Smooth muscle cell (in vitro differentiated cells): ENCODE measurements around the gene CEP78. TPM values are rescaled to one million over a fixed set of nuclear protein-coding genes. Genes with fewer than 3 reads are reported as not detected.

Experiments
- DNase-seq: peaks from one replicate; lab custom pipeline; 2025; ENCODE audit not compliant: unreplicated experiment; lab: John Stamatoyannopoulos, UW
- H2AFZ ChIP-seq: fragments of 200-600 bp; sonication (generic); 2 replicates; pipeline ENCODE4 v1.6.0; 2016; ENCODE audit warnings: antibody characterized with exemption, low read depth, mild to moderate bottlenecking
- H3F3A ChIP-seq: fragments of 200-600 bp; sonication (generic); 2 replicates; pipeline ENCODE4 v1.6.0; 2017; ENCODE audit warnings: antibody characterized with exemption, low read depth
- H3K27ac ChIP-seq: fragments of 200-600 bp; sonication (generic); 2 replicates; pipeline ENCODE4 v1.5.1; 2016; ENCODE audit warnings: low read depth, mild to moderate bottlenecking
- H3K27me3 ChIP-seq: fragments of 200-600 bp; sonication (generic); 2 replicates; pipeline ENCODE4 v1.6.1; 2016; ENCODE audit warnings: low read depth, mild to moderate bottlenecking
- H3K36me3 ChIP-seq: fragments of 200-600 bp; sonication (generic); 2 replicates; pipeline ENCODE4 v1.5.1; 2016; ENCODE audit warnings: low read depth
- H3K4me1 ChIP-seq: fragments of 200-600 bp; sonication (generic); 2 replicates; pipeline ENCODE4 v1.5.1; 2016; ENCODE audit warnings: low read depth
- H3K4me2 ChIP-seq: fragments of 200-600 bp; sonication (generic); 2 replicates; pipeline ENCODE4 v1.6.0; 2016; ENCODE audit warnings: mild to moderate bottlenecking
- H3K4me3 ChIP-seq: fragments of 200-600 bp; sonication (generic); 2 replicates; pipeline ENCODE4 v1.5.1; 2016; ENCODE audit warnings: mild to moderate bottlenecking
- H3K79me2 ChIP-seq: fragments of 200-600 bp; sonication (generic); 2 replicates; pipeline ENCODE4 v1.6.0; 2016; ENCODE audit warnings: low read depth, mild to moderate bottlenecking
- H3K9ac ChIP-seq: fragments of 200-600 bp; sonication (generic); 2 replicates; pipeline ENCODE4 v1.6.0; 2016; ENCODE audit warnings: low read depth
- H3K9me3 ChIP-seq: fragments of 200-600 bp; sonication (generic); replicated peaks from 2 replicates; pipeline ENCODE4 v1.5.1; 2016; ENCODE audit warnings: low read depth
- H4K20me1 ChIP-seq: fragments of 200-600 bp; sonication (generic); 2 replicates; pipeline ENCODE4 v1.6.0; 2016; ENCODE audit warnings: low read depth
- WGBS: methylation state at CpG from one replicate; pipeline ENCODE4 v1.1.7; 2016; ENCODE audit warnings: low lambda C conversion rate; 5-methylcytosine and 5-hydroxymethylcytosine counted together
- polyA plus RNA-seq: library from polyadenylated mRNA; unstranded; fragments of >200 nt; fragmentation: Nextera tagmentation; extraction: Ambion mirVana; gene quantifications from 2 replicates; pipeline ENCODE4 v1.2.1, GENCODE V29; 2016
- total RNA-seq: library from RNA; depleted of rRNA; stranded (reverse); fragments of >200 nt; gene quantifications from 2 replicates; pipeline ENCODE4 v1.2.3, GENCODE V29; 2014
- TF ChIP-seq, protein P1 (sequence below): fragments of 200-600 bp; sonication (generic); IDR thresholded peaks from 2 replicates; pipeline ENCODE4 v1.5.1; 2017; ENCODE audit warnings: borderline replicate concordance, mild to moderate bottlenecking, antibody characterized with exemption; ENCODE audit not compliant: insufficient read depth, poor library complexity, severe bottlenecking

Gene CEP78
- total and polyA plus RNA-seq, 2 experiments from 2014 or later = 8.2 to 25.4 TPM

- Histone ChIP-seq H3F3A (no peaks in the 10 kb centered on the region), H3K4me1 (no peaks in the 10 kb centered on the region), H3K9ac (no peak overlapping the region), H3K4me2 (no peak overlapping the region), H2AFZ (no peak overlapping the region), H3K9me3 (no peaks in the 10 kb centered on the region), H4K20me1 (no peaks in the 10 kb centered on the region), H3K27ac (no peak overlapping the region), H3K79me2 (no peaks in the 10 kb centered on the region), H3K27me3 (no peaks in the 10 kb centered on the region), H3K36me3 (peaks cover 9% of the 10 kb centered on the region), H3K4me3 (no peak overlapping the region)
- TF ChIP-seq, protein P1, sequence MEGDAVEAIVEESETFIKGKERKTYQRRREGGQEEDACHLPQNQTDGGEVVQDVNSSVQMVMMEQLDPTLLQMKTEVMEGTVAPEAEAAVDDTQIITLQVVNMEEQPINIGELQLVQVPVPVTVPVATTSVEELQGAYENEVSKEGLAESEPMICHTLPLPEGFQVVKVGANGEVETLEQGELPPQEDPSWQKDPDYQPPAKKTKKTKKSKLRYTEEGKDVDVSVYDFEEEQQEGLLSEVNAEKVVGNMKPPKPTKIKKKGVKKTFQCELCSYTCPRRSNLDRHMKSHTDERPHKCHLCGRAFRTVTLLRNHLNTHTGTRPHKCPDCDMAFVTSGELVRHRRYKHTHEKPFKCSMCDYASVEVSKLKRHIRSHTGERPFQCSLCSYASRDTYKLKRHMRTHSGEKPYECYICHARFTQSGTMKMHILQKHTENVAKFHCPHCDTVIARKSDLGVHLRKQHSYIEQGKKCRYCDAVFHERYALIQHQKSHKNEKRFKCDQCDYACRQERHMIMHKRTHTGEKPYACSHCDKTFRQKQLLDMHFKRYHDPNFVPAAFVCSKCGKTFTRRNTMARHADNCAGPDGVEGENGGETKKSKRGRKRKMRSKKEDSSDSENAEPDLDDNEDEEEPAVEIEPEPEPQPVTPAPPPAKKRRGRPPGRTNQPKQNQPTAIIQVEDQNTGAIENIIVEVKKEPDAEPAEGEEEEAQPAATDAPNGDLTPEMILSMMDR = no peak
- no peak for DNase-seq
- 98% methylated on average over 1 of the region's 1 CpG for WGBS
Observed at GRCh38 chr9:78252616-78253015, 16.7 kb downstream of the CEP78 start.

DNA sequence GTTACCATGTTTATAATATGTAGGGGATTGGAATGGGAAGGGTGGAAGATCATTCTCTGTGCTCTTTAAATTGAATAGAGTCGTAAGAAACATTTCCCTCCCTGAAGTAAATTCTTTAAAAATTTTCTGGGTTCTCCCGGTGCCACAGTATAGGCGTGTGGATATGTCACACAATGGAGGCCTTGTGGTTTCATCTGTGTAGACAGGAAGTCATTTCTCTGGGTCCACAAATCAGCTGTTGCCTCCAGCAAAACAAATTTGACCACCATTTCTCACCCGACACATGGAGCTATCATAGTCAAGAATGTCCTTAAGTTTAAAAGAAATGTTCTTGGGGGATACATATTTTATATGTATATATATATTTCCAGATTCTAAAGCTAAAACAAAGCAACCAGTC is 17.4 kb downstream of the CEP78 start:
- H4K20me1 ChIP-seq = no peaks in the 10 kb centered on the region
- no peaks in the 10 kb centered on the region for H3K9me3 ChIP-seq
- no peak overlapping the region for H3K4me3 ChIP-seq
- no peak overlapping the region for H3K27ac ChIP-seq
- H3K4me1 ChIP-seq = no peaks in the 10 kb centered on the region
- 92% methylated on average over 4 of the region's 4 CpGs for WGBS
- H3K79me2 ChIP-seq = no peaks in the 10 kb centered on the region
- H3K27me3 ChIP-seq = no peaks in the 10 kb centered on the region
- H3K36me3 ChIP-seq = peaks cover 9% of the 10 kb centered on the region
- TF ChIP-seq, protein P1 = no peak
- H3K4me2 ChIP-seq = no peak overlapping the region
- no peak overlapping the region for H3K9ac ChIP-seq
- no peaks in the 10 kb centered on the region for H3F3A ChIP-seq
- H2AFZ ChIP-seq = no peak overlapping the region
- no peak for DNase-seq

DNA sequence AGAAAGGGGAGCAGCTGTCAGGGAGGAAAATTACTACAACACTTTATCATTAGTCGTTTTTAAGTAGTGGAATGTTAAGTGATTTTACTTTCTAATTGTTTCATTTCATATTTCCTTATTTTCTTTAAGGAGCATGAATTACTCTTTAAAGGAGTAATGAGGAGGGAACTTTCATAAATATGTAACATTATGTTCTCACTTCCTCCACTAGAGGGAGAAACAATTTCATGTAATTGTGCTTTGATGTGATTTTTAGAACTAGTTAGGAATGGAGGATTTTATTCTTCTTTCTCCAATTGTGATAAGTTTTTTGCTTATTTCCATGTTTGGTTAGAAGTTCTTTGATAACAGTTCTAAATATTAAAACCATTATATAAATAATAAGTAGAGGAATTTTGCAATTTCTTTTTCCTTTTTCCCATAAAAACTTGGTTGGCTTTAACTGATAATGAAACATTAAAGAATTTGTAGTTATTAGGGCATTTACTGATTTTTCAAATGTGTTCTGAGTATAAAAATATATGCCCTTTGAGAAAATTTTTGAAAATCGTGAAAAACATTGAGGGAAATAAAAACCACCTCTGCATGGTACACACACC is 25.6 kb downstream of the CEP78 start:
- Histone ChIP-seq H3K4me2 (no peak overlapping the region), H3K27me3 (no peaks in the 10 kb centered on the region), H3K27ac (no peak overlapping the region), H2AFZ (no peak overlapping the region), H4K20me1 (no peaks in the 10 kb centered on the region), H3K9ac (no peak overlapping the region), H3K36me3 (peaks cover 5% of the 10 kb centered on the region), H3K4me1 (no peaks in the 10 kb centered on the region), H3F3A (no peaks in the 10 kb centered on the region), H3K4me3 (no peak overlapping the region), H3K79me2 (no peaks in the 10 kb centered on the region), H3K9me3 (no peaks in the 10 kb centered on the region)
- no peak for DNase-seq
- 46% methylated on average over 2 of the region's 2 CpGs for WGBS
- TF ChIP-seq, protein P1 = peak; percentile 66

DNA sequence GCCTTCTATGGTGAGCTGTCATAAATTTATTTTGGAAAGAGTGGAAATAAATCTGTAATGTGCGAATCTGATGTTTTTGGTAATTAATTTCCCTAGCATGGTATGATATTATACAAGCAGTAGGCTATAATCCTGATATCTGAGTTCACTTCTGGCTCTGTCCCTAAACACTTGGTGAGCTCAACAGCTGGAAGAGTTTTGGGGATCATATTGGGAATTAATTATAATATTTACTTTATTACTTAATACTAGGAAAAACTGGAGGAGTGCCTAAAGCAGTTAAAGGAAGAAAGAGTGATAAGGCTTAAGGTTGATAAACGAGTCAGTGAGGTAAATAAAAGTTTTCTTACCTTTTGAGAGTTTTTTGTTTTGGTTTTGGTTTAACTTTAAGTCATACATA is 26.8 kb downstream of the CEP78 start:
- no peak overlapping the region for H3K4me3 ChIP-seq
- no peaks in the 10 kb centered on the region for H4K20me1 ChIP-seq
- no peak overlapping the region for H3K9ac ChIP-seq
- TF ChIP-seq, protein P1 = no peak
- H3K36me3 ChIP-seq = peaks cover 8% of the 10 kb centered on the region
- H3K27me3 ChIP-seq = no peaks in the 10 kb centered on the region
- H3K27ac ChIP-seq = no peak overlapping the region
- DNase-seq = no peak
- H2AFZ ChIP-seq = no peak overlapping the region
- H3K9me3 ChIP-seq = no peaks in the 10 kb centered on the region
- no peaks in the 10 kb centered on the region for H3K4me1 ChIP-seq
- no peaks in the 10 kb centered on the region for H3F3A ChIP-seq
- WGBS = 98% methylated on average over 2 of the region's 2 CpGs
- no peaks in the 10 kb centered on the region for H3K79me2 ChIP-seq
- H3K4me2 ChIP-seq = no peak overlapping the region
